RWPE1 (cell line): ENCODE measurements around the gene UBE2Q1.
A peak's percentile ranks its signal among the peaks of the same experiment; 100 is the strongest.

Experiments
- CTCF ChIA-PET: fragments of 350-600 bp; sonication (Branson Sonifier 250); formaldehyde crosslinking; extraction: SDS; loops from one replicate; lab custom pipeline; 2021; lab: Yijun Ruan, JAX
- POLR2A ChIA-PET: fragments of 400-600 bp; formaldehyde crosslinking; extraction: SDS; loops from one replicate; lab custom pipeline; 2020; ENCODE audit warnings: antibody characterized with exemption; ENCODE audit not compliant: low non-redundant PET; lab: Yijun Ruan, JAX
- DNase-seq: peaks from one replicate; pipeline ENCODE4 v3.0.0; 2012; ENCODE audit warnings: low spot score
- H3K27ac ChIP-seq: fragments of 450-650 bp; 2 replicates; pipeline ENCODE4 v1.5.1; 2017
- CTCF ChIP-seq: fragments of 450-650 bp; conservative IDR thresholded peaks from 2 replicates; pipeline ENCODE4 v1.5.1; 2017; ENCODE audit warnings: low read depth, mild to moderate bottlenecking

Gene UBE2Q1

DNA sequence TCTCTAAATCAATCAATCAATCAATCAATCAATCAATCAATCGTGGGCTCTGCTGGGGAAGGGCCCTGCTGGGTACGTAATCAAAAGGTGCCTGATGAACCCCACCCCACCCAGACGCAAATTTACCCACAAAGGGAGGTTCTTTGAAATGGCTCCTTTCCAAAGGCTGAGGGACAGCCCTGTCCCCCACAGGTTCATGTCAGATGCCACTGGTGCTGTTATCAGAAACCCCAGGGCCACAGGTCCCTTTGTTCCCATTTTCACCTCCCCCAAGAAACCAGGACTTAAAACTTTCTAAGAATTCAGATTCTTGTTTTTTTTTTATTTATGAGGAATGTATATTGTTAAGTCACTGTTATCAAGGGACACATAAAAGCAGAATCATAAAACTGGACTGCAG is 23.3 kb upstream of the UBE2Q1 start:
- POLR2A ChIA-PET: no interaction called here

GRCh38 chr1:154579374-154579773 is 20.9 kb upstream of the UBE2Q1 start:
- no peak for TF ChIP-seq CTCF
- H3K27ac ChIP-seq: no peak overlapping the region
- DNase-seq: no peak
- ChIA-PET POLR2A (no interaction called here), CTCF (interaction anchor here (2.8 kb wide), 1 partner anchor 100 kb away, joined by 7 read pairs; no protein-coding TSS in a partner anchor)

More for the DNA sequence above, 23.3 kb upstream of the UBE2Q1 start:
- DNase-seq: no peak
- TF ChIP-seq CTCF: no peak
- CTCF ChIA-PET: no interaction called here
- H3K27ac ChIP-seq: no peak overlapping the region

GRCh38 chr1:154578058-154578418 is 19.6 kb upstream of the UBE2Q1 start:
- no peak for DNase-seq
- H3K27ac ChIP-seq: peak overlapping the region; percentile 15
- CTCF ChIA-PET: interaction anchor here (2.8 kb wide), 1 partner anchor 98 kb away, joined by 7 read pairs; no protein-coding TSS in a partner anchor
- no peak for TF ChIP-seq CTCF
- POLR2A ChIA-PET: no interaction called here

GRCh38 chr1:154577346-154578057 is 19.0 kb upstream of the UBE2Q1 start:
- TF ChIP-seq CTCF: no peak
- H3K27ac ChIP-seq: peak overlapping the region; percentile 15
- ChIA-PET CTCF (interaction anchor here (2.8 kb wide), 1 partner anchor 98 kb away, joined by 7 read pairs; no protein-coding TSS in a partner anchor), POLR2A (no interaction called here)
- no peak for DNase-seq

DNA sequence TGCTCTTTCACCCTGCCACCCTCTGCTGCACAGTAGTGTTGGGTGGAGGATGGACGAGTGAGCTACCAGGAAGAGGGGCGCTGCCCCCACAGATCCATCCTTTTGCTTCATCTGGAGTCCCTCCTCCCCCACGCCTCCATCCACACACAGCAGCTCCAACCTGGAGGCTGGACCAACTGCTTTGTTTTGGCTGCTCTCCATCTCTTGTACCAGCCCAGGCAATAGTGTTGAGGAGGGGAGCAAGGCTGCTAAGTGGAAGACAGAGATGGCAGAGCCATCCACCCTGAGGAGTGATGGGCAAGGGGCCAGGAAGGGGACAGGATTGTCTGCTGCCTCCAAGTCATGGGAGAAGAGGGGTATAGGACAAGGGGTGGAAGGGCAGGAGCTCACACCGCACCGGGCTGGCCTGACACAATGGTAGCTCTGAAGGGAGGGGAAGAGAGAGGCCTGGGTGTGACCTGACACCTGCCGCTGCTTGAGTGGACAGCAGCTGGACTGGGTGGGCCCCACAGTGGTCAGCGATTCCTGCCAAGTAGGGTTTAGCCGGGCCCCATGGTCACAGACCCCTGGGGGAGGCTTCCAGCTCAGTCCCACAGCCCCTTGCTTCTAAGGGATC is 17.6 kb upstream of the UBE2Q1 start:
- H3K27ac ChIP-seq: no peak overlapping the region
- TF ChIP-seq CTCF: no peak
- POLR2A ChIA-PET: no interaction called here
- CTCF ChIA-PET: no interaction called here
- DNase-seq: no peak

DNA sequence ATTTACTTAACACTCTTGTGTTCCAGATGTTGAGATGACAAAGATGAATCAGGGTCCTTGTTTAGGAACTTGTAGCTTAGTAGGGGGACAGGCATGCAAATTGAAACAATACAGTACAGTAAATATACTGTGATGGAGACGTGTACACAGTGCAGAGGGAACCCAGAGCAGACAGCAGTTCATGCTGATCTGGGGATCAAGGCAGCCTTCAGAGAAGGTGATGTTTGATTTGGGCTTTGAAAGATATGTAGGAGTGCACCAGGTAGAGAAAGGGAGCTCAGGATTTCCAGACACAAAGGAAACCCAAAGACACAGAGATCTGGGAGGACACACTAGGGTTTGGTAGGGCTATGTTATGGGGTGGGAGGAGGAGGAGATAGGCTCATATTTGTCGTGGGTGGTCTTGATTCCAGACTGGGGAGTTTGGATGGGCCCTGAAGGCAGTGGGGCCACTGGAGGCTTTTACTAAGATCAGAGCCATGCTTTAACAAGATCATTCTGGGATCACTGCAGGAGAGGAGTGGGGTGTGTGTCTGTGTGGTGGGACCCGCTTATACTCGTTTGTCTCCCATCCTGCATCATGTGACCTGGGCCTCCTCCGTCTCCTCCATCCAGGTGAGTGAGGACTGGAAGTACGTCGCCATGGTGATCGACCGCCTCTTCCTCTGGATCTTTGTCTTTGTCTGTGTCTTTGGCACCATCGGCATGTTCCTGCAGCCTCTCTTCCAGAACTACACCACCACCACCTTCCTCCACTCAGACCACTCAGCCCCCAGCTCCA is 16.9 kb upstream of the UBE2Q1 start:
- ChIA-PET POLR2A (no interaction called here), CTCF (interaction anchor here (0.7 kb wide), 1 partner anchor 223 kb away, joined by 4 read pairs; no protein-coding TSS in a partner anchor)
- DNase-seq: no peak
- H3K27ac ChIP-seq: no peak overlapping the region
- TF ChIP-seq CTCF: no peak
